ENCODE results near the gene FZR1.

DNA sequence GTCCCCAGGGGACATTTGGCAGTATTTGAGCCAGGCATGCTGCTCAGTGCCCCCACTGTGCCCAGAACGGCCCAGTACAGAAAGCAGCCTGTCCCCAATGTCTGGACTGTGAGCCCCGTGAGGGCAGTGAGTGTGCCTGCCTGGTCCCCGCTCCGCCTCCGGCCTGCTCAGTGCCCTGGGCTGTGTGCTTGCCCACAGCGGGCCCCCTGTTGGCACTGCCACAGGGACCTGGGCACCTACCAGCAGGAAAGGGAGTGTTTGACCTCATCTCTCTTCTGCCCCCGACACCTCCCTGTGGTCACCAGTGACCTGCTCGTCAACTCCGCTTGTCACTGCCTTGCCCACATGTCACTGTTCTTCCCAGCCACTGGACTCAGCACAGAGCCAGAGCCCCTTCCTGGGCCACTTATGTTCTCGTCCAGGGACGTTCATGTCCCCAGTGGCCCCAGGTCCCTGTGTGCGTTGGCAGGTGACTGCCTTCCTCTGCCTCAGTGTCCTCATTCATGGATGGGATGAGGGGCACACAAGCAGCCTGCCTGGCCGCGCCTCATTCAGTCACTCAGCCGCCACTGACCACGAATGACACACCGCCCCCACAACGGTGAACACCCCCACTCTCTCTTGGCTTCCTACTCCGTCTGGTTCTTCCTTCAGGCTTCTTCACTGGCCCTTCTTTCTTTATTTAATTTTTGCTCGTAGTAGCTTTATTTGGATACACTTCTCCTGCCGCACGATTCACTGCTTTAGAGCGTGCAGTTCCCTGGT, 2.8 kb downstream of the FZR1 start:
- TF ChIP-seq, protein P1, sequence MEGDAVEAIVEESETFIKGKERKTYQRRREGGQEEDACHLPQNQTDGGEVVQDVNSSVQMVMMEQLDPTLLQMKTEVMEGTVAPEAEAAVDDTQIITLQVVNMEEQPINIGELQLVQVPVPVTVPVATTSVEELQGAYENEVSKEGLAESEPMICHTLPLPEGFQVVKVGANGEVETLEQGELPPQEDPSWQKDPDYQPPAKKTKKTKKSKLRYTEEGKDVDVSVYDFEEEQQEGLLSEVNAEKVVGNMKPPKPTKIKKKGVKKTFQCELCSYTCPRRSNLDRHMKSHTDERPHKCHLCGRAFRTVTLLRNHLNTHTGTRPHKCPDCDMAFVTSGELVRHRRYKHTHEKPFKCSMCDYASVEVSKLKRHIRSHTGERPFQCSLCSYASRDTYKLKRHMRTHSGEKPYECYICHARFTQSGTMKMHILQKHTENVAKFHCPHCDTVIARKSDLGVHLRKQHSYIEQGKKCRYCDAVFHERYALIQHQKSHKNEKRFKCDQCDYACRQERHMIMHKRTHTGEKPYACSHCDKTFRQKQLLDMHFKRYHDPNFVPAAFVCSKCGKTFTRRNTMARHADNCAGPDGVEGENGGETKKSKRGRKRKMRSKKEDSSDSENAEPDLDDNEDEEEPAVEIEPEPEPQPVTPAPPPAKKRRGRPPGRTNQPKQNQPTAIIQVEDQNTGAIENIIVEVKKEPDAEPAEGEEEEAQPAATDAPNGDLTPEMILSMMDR (conservative IDR thresholded peaks at IDR 0.05) = no peak
- TF ChIP-seq EZH2 (IDR thresholded peaks at IDR 0.05; ENCODE audit: low read depth) = no peak
